Measurements from ENCODE around the gene TTYH3.
"Not testable (repeated sequence)": the region's sequence is repeated elsewhere in the genome, so short reads cannot be mapped to it uniquely, and the experiment has no call there.

TTYH3 gene

DNA sequence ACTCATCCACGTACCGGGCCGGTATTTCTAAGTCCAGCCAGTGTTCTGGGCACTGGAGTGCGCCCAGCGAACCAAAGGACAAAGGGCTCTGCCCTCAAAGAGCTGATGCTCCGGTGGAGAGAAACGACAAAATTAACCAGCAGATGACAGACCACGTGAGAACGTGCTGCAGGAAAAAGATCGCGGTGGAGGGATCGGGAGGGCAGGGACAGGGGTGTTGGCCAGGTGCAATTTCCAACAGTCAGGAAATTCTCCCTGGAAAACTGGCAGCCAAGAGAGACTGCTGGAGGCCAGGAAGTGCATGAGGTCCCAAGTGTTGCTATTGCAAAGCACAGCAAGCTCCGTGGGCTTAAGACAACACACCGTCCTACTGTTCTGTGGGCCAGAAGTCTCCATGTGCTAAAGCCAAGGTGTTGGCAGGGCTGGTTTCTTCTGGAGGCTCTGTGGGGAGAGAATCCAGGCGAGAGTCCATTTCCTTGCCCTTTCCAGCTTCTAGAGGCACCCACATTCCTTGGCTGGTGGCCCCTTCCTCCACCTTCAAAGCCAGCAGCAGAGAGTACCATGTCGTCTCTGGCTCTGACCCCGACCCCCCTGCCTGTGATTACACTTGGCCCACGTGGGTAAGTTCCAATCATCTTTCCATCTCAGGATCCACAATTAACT lies 34.9 kb downstream of the TTYH3 start:
- no peak for DNase-seq

DNA sequence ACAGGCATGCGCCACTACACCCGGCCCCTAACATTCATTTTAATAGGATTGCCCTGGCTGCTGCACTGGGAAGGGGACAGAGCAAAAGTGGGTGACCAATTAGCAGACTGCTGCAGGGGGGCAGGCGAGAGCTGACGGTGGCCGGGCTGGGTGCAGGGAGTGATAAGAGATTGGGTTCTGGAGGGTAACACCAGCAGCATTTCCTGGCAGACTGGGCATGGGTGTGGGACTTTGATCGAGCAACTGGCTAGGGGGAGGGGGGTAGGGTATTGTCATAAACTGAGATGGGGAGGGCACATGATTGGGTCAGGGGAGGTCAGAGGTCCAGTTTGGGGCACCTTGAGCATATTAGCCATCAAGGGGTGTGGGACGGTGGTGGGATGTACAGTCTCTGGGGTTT lies 36.1 kb downstream of the TTYH3 start:
- DNase-seq, result no peak

DNA sequence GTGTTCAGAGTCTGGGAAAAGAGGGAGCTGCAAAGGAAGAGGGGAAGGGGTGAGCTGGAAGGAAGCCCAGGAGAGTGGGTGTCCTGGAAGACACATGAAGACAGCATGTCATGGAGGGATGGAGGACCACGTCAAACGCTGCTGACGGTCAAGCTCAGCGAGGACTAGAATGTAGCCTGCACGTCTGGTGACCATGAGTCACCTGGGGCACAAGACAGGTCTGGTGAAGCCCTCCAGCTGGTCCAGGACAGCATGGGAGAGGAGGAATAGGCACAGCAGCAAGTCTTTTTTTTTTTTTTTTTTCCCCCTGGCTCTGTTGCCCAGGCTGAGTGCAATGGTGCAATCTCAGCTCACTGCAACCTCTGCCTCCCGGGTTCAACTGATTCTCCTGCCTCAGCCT lies 36.6 kb downstream of the TTYH3 start:
- DNase-seq, result no peak

DNA sequence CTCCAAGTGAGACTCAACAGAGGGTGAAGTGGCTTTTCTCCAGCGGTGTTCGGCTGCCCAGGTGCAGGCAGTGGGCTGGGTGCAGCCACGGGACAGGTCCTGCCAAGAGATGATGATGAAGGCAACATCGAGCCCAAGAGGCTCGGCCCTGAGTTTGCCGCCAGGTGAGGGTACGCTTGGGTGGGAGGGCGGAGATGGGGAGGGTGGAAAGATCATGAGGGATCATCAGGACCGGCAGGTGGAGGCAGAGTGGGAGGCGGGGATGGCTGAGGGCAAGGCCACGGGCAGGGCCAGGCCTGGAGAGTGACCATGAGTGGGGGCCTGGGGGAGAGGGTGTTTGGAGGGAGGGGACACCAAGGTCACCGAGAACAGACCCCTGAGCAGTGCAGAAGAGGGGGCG lies 38.4 kb downstream of the TTYH3 start:
- no peak for DNase-seq

DNA sequence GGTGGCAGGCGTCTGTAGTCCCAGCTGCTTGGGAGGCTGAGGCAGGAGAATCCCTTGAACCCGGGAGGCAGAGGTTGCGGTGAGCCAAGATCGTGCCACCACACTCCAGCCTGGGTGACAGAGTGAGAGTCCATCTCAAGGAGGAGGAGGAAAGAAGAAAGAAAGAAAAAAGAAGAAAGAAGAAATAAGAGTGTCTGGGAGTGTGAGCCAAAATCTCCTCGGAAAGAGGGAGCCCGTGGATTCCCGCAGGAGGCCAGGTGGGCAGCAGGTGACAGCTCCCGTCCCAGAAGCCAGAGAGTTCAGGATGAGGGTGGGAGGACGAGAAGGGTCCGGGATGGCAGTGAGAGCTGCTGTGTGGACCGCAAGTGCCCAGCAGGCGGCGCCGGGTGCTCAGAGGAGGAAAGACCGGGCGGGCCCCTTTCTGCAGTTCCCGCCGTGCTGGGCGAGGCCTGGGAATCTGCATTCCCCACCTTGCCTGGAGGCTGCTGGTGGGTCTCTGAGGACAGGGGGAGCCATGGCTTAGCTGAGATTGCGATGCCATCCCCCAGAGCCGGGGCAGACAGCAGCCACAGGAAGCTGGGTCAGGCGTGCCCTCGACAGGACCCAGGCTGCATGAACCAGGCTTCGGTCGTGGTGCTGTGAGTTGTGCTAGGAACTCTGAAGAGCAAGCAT lies 39.1 kb downstream of the TTYH3 start:
- DNase-seq, result peak; percentile 46 to 61 (median 54)

DNA sequence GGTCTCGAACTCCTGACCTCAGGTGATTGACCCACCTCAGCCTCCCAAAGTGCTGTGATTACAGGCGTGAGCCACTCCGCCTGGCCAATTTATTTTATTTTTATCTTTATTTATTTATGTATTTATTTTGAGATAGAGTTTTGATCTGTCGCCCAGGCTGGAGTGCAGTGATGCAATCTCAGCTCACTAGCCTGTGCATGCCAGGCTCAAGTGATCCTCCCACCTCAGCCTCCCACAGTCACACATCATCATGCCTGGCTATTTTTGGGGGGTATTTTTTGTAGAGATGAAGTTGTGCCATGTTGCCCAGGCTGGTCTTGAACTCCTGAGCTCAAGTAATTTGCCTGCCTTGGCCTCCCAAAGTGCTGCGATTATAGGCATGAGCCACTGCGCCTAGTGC lies 41.4 kb downstream of the TTYH3 start:
- not testable (repeated sequence) for DNase-seq

DNA sequence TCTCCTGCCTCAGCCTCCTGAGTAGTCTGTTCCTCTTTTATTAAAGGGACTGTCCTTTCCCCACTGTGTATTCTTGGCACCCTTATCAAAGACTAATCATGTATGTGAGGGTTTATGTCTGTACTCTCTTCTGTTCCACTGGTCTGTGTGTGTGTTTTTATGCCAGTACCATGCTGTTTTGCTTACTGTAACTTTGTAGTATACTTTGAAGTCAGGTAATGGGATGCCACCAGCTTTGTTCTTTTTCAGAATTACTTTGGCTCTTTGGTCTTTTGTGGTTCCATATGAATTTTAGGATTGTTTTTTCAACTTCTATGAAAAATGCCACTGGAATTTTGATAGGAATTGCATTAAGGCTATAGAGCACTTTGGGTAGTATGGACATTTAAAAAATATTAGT lies 42.1 kb downstream of the TTYH3 start:
- no peak for DNase-seq

DNA sequence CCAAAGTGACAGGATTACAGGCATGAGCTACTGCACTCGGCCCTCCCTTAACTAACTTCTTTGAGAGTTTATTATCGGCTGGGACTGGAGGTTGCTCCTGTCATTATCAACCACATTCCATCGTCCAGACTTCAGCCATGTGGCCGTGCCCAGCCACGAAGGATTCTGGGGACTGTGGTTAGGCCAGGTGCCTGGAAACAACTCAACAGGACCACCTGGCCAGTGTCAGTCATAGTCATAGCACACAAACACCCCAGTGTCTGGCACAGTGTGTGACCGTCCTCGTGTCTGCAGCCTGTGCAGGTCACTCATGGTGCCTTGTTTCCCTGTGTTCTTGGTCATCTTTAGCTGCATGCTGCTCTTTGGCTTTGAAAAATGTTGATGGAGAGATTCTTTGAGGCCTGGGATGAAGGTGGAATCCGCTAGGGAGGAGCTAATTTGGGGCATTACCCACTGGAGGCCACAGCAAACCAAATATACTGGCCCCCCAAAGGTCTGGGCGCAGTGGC lies 43.5 kb downstream of the TTYH3 start:
- DNase-seq, result no peak

DNA sequence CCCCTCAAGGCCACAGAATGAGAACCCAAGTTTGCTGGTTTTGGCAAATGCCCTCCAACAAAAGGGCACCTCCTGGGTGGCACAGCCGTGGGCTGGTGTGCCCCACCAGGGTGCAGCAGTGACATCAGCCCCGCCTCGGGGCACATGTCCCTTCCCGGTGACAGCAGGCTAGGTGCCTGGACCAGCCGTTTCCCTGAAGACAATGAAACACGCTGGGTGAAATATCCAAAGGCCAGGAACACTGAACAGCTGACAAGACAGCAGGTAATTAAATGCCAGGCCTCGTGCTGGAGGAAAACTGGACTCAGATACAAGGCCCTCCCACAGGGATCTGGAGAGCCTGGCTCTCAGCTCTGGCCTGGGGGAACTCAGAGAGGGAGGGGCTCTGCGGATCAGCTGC lies 44.8 kb downstream of the TTYH3 start:
- DNase-seq, result not testable (repeated sequence)

DNA sequence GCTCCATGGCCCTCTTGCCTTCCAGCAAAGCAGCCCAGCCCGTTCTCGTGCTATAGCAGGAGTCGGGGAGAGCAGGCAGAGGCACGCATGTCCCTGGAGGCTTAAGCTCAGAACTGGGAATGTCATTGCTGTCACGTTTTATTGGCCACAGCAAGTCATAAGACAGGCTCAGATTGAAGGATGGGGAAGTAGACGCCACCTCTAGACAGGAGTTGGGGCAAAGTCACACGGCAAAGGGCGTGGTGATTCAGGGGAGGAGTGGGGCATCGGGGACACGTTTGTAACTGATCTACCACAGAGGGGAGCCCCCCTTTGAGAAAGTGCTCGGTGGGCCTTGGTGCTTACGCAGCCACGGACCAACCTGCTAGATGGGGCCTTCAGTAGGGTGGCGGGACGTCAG lies 46.7 kb downstream of the TTYH3 start:
- DNase-seq, result not testable (repeated sequence)

DNA sequence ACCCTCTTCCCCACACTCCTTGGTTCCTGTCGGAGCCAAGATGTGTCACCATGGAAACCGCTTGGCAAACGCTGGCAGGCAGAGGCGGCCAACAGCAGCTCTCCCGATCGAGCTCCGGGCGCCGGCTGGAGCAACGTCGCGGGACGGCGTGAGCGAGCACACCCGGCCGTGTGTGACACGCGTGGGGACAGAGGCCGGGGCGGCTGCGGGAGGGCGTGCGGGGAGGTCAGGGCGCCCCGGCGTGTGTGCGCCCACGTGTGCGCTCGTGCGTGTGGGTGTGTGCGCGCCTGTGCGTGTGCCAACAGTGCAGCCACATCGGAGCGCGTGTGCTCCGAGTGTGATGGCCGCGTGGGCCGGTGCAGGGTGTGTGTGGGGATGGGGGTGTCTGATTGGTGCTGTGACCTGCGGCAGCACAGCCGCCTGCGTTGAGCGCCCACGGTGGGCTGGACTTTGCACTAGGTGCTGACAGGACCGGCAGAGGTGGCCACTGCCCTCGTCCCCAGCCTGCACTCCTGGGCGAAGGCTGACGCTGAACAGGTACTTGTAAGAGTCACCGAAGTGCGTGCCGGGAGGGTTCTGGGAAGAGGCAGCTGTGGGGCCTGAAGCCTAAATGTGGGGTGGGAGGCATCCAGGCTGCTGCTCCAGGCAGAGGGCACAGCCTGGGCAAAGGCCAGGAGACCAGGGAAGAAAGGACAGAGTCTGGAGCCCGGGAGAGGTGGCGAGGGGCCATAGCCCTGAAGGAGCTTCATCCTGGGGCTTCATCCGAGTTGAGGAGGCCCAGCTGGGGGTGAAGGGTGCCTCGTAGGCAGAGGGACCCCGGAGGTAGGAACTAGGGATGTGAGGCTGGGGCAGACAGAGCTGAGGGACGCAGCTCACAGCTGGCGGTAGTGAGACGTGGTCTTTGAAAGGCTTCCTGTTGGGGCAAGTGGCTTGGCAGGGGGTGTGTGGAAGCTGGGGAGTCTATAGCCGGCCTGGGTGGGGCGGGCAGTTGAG lies 47.6 kb downstream of the TTYH3 start:
- not testable (repeated sequence) for DNase-seq

DNA sequence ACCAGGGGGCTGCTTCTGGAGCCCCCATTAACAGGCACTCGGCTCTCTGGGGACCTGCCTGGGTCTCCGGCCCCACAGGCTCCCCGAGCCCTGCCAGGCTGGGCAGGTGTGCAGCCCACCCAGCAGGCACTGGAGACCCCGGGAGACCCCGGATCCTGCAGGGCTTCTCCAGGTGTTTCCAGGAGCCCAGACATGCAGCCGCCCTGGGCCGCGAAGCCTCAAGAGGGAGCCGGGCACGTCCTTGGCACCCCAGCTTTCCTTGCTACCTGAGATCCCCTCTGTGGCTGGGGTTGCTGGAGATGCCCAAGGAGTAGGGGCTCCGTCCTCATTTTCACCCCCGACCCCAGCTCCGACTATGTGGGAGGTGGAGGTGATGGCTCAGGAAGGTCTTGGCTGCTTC lies 48.5 kb downstream of the TTYH3 start:
- no peak for DNase-seq

DNA sequence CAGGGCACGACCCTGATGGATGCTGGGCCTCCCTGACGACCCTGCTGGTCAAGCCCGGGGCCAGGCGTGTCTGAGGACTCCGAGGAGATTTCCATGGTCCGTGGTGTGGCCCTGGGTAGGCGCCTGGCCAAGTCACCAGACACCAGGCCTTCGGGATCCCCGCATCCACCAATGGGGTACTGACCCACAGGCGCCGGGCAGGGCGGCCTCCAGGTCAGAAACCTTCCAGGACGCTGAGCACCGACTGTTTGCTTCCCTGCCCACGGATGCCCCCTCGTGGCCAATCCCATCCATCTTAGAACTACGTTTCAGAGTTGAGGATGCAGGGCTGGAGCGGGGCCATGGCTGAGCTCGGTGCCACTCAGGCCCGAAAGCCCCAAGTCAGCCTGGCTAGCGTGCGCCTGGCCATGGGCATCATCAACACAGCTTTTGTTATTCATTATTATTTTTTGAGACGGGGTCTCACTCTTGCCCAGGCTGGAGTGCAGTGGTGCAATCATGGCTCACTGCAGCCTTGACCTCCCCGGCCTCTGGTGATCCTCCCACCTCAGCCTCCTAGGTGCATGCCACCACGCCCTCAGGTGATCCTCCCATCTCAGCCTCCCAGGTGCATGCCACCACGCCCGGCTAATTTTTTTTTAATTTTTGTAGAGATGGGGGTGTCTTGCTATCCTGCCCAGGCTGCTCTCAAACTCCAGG lies 49.2 kb downstream of the TTYH3 start:
- DNase-seq, result peak in 2 of 4 experiments; percentile 25 to 32

DNA sequence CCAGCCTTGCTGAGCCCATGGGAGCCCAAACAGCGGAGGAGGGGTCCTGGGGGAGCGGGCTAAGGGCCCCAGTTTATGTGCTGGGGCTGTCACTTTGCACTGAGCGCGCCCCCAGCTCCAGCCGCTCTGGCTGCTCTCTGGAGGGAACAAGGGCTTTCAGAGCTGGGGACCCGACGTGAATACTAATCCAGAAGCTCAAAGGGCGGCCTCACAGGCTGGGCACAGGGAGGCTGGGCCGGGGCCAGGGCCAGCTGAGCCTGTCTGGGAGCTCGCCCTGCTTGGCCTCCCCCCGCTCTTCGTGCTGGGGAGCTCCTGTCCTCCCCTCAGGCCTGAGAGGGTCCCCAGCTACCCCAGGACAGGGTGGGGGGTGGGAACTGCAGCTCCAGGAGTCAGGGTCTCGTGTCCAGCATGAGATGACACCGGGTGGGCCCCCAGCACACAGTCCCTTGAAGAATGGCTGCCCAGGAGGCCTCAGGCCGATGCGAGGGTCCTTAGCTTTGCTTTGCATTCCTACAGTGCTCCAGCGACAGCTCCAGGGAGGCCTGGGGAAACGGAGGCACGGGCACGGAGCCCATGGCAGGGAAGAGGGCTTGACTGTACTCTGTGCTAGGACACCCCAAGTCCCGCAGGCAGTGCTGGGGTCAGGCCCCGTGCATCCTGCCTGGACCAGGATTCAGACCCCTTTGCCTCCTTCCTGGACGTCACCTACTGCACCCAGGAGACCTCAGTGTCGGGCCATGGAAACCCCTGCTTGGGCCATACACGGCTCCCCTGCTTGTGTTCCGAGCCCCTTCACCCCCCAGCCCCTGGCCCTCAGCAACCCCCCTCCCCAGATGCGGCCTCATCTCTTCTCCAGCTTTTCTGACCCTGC lies 50.4 kb downstream of the TTYH3 start:
- no peak for DNase-seq

DNA sequence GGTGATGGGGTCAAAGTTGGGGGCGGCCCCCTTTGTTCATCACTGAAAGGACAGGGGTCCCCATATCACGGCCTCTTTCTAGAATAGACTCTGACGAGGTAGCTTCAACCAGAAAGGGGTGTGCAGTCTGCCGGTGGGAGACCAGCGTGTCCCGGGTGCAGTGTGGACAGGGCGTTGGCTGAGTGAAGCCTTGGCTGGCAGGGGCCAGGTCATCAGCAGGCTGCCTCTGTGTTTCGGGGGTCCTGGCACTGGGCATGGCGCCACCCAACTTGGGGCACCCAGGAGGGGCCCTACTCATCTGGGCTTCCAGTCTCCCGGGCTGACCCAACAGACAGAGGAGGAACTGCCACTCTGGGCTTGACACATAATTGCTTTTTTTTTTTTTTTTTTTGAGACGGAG lies 52.7 kb downstream of the TTYH3 start:
- DNase-seq, result no peak

DNA sequence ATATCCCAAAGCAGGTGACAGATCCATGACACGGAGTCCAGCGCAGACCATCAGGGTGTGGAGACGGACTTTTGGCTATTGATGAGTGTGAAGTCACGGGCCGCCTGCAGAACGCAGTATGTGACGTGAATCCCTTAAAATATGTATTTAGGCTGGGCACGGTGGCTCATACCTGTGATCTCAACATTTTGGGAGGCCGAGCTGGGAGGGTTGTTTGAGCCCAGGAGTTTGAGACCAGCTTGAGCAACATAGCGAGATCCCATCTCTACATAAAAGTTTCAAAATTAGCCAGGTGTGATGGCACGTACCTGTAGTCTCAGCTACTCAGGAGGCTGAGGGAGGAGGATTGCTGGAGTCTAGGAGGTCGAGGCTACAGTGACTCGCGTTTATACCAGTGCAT lies 54.3 kb downstream of the TTYH3 start:
- no peak for DNase-seq

DNA sequence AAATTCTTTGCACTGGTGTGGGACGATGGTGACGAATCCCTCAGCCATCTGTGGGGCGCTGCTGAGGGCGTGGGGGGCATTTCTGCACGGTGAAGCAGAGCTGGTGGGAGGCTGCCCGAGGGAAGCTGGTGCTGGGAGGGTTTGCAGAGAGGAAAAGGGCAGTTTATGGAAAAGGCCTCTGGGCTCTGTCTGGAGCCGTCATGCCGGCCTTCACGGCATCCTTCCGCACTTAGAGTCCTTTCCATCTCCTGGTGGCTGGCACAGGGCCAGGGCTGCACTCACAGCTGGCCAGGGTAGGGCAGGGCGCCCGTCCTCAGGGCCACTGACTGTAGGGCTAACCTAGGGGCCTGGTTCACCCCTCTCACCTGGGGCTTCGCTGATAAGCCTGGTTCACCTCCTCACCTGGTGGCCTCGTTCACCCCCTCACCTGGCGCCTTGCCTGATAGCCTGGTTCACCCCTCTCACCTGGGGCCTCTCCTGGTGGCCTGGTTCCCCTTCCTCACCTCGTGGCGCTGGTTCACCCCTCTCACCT lies 55.6 kb downstream of the TTYH3 start:
- no peak for DNase-seq

DNA sequence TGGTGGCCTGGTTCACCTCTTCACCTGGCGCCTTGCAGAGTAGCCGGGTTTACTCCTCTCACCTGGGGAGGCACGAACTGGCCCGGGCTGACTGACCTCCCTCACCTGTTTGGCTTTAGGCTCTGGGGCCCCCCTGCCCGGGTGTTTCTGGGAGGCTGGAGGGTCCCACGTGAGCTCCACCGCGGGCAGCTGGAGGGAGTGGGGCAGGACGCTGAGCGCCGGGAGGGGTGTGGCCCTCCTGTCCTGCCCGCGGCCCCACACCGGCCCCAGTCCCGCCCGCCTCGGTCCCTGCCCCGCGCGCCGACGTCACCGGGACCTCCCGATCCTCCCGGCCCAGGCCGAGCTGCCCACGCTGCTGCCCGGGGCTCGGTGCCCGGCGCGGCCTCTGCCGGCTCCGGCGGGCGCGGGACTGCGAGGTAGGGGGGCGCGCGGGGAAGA lies 56.1 kb downstream of the TTYH3 start, which contains the start of gene AMZ1:
TSS of gene AMZ1 (plus strand) at position 322 of the 438 bp plus-strand sequence. CDS start 12,250 bp downstream, outside the sequence.
- DNase-seq, result no peak

DNA sequence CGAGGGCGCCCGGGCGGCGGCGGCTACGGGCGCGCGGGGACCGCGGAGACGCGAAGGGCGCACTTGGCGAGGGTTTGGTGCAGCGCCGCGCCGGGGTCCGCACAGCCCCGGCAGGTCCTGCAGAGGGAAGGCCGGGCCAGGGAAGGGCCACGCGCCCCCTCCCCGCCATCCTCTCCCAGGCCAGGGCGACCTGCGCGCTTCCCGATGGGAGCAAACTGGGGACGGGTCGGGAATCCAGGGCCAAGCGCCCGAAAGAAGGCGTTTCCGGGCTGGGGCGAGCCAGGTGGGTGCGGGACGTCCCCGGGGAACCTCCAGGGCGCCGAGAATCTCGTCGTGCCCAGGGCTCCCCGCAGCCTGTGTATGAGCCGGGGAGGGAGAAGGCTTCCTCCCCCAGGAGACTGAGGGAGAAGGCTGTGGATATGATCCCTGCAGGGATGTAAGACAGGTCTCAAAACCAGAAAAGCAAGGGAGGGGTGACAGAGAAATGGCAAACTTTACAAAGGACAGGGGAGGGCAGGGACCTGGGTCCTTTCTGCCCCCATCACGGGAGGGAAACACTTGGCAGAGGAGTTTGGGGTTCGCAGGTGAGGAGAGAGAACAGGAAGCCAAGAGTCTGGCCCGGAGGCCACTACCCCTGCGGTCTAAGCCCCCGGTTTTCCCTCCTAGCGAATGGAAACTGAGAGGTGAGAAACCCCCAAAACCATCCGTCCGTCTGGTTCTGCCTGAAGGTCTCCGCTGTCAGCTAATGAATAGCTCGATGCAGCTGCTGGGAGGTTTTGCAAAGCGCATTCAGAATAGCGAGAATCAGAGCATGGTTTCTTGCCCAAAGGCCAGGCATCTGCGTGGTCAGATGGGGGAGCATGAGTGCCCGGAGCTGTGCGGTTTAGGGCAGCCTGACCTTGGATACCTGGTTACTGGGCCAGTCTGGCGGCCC lies 56.9 kb downstream of the TTYH3 start:
- no peak for DNase-seq

DNA sequence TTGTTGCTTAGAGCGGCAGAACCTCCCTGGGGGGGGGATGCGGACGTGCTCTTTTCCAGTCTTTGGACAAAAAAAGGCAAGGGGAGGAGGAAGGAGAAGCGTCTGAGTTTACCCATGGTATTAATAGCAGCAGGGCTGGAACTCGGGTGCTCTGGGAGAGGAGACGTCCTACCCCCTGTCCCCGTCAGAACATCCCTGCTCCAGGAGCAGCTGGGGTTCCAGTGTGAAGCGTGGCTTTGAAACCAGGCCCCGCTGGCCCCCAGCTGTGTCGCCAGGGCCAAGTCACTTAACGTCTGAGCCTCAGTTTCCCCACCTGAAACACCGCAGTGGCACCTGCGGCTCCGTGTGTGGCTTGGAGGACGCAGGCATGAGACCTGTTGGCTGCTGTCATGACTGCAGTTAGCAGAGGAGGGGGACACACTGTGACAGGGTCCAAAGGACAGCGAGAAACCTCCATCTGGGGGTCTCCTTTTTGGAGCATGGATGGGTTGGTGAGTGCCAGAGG lies 57.6 kb downstream of the TTYH3 start:
- DNase-seq, result no peak
